GDM1 (cell line): Measurements from ENCODE around the gene RARB.
A peak's percentile ranks its signal among the peaks of the same experiment; 100 is the strongest.

Experiments used
- DNase-seq: peaks from one replicate; lab custom pipeline; 2025; lab: John Stamatoyannopoulos, UW

RARB gene

DNA sequence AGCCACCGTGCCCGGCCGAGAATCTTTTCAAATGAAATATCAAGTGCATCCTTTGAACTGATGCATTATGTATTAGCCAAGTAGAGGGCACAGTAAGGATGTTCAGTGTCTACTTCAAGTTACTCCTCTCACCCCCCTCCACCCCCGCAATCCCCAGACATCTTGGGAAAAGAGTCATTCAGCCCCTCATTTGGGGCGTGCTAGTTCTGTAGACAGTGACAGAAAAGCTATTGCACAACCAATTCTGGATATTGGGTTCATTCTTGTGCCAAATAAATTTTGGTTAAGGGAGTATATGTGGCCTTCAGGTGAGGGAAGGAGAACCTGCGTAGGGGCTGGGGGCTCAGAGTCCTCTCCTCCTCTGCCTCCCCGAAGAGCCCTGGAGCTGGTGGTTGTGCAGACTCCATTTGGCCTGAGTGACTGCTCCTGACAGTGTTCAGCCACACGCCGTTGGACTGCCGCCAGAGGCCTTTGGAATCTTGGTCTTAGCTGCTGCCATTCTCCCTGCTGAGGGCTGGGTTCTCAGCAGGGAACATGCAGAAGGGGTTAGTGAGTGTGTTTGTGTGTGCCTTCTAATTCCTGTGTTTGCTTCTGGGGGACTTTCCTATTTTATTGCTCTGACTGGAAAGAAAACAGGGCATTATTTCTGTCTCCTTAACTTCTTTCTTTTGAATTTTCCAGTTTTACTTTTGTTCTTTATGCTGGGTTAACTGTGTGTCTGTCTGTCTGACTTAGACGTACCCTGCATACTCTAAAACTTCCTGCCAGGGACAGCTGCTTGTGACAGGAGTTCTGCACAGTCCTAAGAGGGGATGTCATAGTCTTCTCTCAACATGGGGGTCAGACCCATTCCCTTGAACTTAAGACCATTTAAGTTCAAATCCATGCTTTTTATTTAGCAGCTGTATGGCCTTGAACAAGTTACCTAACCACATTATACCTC lies 21.0 kb downstream of the RARB start:
- no peak for DNase-seq

DNA sequence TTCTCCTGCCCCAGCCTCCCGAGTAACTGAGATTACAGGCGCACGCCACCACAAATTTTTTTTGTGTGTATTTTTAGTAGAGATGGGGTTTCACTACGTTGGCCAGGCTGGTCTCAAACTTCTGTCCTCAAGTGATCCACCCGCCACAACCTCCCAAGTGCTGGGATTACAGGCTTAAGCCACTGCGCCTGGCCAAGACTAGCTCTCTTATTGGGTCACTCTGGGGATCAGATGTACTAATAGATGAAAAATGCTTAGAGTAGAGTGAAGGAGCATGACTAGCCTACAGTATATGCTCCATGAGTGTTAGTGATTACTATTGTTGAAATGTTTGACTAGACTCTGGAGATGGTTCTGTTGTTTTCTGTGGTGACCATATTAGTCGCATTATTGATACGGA lies 21.8 kb downstream of the RARB start:
- no peak for DNase-seq

DNA sequence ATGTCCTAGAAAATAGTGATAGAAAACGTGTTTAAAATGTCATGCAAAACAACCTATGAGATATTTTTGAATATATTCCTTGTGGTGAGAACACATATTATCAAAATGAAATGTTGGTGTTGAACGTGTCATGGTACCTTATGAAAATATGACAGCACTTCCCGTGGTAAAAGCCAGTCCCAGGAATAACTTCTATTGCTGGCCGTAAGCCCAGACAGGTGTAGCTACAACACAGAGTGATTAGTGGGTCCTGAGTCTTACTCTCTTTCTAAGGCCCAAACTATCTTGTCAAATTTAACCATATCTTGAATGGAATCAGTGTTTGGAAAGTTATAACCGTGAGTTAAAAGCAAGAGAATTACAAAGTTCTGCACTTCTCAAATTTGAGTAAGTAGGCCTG lies 24.1 kb downstream of the RARB start:
- DNase-seq = no peak

DNA sequence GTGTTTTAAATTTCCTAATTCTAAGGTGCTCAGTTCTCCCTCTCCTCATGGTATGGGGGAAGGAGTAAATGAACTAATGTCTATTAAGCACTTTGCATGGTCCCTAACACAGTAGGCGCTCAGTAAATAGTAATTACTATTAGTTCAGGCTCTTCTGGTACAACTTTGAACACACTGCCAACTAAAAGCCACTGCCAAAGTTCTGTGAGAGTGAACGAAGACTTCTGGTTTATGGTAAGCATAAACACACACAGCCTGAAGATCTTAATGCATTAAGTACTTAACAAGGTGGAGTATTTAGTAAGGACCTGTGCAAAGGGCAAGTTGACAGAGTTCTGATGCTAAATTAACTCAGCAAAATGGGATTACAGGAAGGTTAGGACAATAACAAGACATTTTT lies 24.7 kb downstream of the RARB start:
- DNase-seq = no peak

DNA sequence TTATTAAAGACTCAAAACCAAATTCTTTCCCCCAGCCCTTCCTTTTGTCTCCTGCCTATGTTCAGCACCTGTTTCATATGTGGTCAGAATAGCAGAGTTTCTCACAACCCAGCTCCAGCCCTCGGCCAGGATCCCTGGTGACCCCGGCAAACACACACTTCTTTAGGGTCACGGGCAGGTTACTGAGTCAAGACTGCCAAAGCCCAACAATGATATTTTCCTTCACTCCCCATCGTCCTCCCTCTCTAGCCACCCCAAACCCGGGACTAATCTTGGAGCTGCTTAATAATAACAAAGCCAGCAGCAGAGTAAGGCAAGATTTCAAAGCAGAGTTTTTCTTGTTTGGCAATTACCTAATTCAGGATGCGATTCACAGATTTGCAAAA lies 25.5 kb downstream of the RARB start:
- DNase-seq = no peak

DNA sequence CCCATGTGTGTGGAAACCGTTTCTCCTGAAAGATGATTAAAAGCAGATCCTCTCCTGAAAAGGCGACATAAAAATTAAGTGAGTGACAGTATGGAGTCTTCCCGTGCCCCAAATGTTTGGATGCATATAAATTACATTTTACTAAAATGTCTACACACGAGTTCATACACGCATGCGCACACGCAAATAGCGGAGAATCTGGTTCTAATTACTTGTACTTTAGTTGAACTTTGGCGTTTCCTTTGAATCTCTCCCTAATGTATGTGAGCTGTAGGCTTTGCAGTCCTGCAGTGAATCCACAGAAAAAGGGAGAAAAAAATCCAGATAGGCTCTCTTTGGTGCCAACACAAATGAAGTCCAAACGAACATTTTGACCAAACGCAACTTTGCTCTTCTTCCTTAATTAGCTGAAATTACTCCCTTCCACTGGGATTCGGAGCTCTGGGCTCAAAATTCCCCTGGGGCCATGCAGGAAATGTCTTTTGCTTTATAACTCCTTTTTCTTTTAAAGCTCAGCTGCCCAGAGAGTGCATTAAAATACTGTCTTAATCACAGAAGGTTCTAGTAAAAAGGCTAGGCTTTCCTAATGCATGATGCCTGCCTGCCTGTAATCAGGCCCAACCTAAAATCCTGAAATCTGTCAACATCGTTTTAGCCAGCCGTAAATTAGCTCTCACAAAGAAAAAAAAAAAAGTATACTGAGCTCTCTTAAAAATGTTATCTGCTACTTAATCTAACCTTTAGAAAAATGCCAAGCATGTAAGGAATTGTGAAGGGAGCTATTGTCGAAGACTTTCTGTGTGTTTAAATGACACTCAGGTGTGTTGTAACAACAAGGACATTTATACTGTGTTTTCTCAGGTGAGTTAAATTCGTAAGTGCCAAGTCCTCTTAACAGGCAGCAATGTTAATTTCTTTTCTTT lies 26.2 kb downstream of the RARB start:
- no peak for DNase-seq

DNA sequence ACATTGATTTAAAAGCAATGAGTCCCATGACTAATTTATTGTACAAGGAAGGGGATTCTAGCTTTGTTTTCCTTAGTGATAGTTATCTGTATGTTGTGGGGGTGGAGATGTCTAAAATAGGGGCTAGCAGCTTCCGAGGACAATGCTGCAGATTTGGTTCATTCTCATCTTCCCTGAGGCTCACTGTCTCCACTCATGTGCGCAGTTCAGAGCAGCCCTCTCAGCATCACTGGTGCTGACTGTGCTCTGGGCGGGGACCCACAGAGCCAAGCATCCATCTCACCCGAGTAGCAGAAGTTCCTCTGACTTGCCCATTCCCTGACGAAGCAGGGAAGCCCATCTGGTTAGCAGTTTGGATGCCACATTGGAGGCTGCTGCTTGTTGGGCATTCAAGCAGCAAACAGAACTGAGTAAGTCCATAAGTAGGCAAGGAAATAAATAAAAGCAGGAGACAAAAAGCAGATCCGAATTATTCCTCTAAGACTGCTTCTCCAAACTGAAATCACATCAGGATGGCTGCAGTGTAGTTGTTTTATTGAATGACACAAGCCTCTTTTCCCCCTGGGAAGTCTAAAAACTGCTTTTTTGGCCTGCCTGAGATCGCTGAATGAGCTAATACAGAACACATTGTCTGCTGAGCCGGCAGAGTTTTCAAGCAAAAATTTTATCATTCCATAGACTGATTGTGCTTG lies 27.5 kb downstream of the RARB start:
- no peak for DNase-seq

DNA sequence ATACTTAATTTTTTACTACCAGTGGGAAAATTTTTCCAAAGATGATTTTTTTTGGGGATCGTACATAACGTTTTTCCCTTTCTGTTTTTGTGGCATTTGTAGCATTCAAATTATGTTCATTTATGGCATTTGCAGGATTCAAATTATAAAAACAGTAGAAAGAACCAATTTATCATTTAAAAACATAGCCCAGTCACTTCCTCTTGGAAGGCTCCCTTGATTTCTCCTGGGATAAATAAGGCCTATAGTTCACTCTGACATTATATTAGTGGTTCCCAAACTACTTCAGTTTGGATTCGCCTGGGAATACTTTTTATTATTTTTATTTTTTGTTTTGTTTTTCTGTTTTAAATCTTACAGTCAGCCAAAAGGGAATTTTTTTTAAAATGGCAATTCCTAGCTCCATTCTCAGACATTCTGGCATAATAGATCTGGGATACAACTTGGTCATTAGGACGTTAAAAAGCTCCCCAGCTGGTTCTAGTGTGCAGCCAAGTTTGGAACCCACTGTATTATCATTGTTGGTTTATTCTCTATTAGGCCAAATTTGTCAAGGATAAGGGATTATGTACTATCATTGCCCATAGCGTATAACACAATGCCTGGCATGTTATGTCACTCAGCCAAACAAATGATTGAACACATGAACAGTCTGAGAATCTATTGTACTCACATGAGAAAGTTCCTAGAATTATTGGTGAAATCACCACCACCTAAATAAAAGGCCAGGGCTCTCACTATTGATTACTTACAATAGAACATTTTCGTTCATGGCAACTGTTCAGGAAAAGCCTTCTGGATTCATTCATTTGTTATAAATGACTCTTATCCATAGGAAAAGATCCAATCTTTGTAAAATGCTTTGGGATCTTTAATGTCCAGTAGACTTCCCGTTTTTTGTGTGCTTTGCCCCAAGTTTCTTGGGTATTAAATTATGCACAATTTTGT lies 28.9 kb downstream of the RARB start:
- no peak for DNase-seq

DNA sequence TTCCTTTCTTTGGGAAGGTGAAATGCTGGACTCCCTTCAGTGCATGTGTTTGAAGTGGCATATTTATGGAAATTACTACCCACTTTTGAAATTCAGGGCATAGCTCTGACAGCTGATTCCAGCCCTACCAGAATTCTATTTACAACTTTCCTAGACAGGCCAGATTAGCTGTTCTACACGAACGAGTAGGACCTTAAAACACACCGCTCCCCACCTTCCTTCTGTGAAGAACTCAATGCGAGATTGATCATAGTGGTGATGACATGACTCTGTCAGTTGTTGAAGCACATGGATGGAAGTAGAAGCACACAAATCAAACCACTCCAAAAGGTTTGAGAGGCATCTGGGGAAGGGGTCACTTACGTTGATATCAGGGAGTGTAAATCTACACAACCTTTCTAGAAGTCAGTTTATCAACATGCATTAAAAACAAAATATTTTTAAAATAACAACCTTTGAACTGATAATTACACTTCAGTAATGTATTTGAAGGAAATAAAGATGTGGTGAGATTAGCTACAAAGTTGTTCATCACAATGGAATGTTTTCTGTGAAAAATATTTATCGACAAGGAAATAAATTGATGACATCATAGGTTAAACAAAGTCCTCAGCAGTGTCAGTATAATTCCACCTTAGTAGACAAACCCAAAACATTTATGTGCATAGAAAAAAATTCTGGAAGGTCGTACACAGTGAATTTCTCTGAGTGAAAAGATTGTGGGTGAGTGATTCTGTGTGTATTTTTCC lies 29.8 kb downstream of the RARB start:
- DNase-seq = no peak

DNA sequence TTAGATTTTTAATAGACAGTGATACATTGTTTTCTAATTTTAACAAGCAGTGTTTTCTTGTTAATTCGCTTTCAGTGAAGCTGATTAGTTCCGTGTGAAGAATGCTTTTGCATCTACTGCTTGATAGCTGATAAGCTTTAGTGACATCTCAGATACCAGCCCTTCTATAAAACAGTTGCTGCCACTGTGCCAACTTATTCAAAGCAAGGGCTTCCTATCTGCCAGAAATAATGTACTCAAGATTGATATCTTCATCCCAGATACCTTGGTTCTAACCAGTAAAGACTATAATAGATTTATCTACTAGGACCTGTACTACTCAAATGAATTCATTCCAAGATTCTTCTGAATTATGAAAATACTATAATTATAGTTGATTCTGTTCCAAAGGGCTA lies 30.4 kb downstream of the RARB start:
- DNase-seq = no peak

DNA sequence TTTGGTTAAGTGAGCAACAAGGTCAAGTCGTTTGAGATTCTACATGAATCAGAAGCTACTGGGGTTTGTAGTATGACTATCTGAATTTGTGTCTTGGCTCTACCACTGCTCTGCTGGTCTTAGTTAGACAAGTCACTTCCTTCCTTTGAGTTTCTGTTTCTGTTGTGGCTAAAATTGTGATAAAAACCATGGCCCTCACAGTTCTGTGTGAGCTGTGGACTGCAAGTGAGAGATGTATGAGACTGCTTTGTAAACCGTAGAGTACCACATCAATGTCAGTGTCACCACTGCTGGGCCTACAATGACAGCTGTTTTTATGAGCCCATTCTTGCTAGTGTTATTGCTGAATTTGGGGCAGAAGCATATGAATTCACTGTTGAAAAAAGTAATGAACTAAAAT lies 32.7 kb downstream of the RARB start:
- DNase-seq = peak; percentile 31

DNA sequence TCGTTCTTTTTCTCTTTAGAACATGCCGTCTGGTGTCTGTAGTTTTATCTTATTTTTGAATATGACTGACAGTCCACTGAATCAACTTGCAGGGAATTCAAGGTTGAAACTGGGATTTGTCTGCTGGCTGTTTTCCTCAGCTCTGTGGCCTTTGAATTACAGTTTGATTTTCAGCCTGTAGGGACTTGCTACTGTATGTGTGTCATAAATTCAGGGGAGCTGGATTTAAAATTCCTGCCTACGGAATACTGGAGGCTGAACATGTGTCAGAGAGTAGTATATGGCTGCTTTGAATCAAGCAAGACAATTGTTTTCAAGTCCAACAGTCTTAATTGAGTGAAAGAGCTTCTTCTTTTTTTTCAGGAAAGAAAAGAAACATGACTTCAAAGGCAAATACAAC lies 33.9 kb downstream of the RARB start:
- DNase-seq = no peak

DNA sequence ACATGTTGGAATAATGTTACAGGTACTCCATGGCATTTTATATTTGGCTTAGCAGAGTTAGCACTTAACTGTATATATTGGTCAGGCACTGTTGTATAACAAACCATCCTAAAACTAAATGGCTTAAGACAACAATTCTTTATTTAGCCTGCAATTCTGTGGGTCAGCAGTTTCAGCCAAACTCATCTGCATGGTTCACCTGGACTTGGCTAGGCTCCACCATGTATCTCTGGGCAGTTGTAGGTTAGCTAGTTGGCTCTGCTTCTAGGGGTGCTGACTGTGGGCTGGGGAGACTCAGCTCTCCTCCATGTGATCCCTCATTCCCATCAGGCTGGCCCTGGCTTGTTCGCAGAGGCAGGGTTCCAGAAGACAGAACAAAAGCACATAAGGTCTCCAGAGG lies 34.4 kb downstream of the RARB start:
- DNase-seq = no peak

DNA sequence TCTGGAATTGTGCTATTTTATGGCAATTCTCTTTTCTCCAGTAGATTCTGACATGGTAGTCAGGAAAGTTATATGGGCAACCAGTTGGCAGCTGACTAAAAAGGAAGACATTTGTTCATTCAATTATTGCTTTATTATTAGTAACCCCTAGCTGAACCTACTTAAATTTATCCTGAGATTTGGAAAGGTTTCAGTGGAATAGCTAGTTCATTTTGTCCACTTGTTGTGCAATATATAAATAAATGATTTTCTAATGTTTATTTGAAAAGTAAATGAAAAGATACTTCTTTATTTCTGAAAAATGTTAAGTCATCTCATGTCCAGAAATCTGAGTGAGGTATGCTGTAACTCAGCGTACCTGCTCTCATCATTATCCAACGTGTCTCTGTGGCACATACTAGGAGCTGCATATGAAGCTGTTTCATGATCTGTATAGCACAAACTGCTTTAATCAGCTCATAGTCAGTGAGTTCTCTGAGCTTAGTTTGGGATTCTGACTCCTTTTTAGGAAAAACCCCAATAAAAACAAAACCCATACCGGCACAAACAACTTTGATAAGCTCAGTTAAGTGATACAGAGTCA lies 35.9 kb downstream of the RARB start:
- DNase-seq = no peak

DNA sequence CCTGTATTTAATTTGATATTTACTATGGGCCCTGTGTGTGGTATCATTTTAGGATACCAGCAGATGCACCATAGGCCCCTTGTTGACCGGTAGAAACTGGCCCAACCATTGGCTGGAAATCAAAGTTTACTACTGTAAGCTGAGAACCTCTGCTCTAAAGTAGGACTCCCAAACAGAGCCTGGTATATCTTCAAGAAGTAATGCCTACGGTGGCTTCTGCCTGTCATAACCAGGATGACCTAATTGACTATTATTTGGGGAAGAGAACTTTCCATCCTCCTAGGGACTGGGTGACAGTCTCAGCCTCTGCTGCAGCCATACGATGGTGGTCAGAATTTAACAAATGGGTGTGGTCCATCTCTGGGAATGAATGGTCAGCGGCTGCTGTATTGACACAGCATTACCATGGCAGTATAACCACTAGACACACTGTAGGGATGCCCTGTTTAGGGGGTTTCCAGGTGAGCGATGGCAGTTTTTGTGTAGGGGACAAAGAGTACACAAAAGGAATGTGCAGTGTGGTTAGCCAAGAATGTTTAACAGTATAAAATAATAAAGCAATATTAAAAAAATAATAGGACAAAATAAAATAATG lies 37.3 kb downstream of the RARB start:
- no peak for DNase-seq

DNA sequence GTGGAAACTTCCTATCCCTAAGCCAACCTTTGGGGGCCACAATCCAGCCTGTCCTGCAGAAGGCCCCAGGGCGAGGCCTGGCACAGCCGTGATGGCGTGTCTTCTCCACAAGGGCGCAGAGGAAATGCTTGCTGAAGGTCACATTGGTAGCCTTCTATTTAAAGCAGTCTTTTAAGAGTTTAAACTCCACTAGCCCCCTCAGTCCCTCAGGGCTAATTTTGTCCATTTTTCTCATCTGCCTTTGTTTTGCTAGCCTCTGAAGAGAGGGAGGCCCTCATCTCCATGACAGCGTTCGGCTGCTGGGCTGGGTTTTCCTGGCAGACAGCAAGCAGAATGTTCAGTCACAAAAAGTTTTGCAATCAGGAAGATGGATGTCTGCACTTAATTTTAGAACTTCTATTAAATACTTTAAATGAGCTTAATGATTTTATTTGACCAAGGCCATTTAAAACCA lies 40.8 kb downstream of the RARB start:
- no peak for DNase-seq

DNA sequence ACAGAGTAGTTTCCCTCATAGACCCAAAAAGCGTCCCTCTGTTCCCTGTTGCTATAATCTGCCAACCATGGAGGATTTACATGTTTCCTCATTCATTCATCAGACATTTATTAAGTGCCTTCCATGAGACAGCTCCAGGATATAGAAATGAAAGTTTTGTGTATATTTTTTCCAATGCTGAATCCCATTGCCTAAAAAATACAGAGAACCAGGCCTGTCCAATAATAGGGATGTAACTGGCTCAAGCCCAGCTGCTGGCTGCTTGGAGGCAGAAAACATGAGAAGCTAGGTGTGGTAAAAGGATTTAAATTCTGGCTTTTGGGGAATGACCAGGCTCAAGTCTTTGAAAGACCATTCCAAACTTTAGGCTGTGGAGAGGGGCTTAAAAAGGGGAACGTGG lies 41.5 kb downstream of the RARB start:
- DNase-seq = no peak

DNA sequence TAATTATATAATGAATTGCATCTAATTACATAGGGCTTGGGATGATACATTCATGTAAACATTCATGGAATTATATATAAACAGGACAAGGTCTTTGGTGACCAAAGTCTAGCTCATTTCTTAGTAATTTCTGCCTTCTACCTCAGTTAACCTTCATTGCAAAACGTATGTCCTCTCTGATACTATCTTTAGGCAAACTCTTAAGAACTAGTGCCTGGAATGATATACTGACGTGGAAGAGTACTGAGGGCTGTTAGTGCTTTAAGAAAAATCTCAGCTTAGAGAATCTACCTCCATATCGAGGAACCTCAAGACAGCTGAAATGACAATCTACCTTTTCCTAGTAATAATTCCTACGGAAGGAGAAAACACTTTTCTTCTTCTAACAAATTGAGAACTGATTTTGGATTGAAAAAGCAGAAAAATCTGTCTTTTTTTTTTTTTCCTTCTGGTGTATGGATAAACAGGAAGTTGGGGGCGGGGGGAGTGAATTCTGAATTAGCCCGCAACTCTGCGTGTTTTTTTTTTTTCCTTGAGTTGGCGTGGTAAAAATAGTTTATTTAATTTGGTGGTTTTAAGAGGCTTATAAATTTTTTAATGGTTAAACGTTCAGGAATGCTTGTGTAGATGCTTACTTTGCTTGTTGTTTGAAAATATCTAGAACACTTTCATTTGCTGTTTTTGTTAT lies 43.2 kb downstream of the RARB start:
- no peak for DNase-seq

DNA sequence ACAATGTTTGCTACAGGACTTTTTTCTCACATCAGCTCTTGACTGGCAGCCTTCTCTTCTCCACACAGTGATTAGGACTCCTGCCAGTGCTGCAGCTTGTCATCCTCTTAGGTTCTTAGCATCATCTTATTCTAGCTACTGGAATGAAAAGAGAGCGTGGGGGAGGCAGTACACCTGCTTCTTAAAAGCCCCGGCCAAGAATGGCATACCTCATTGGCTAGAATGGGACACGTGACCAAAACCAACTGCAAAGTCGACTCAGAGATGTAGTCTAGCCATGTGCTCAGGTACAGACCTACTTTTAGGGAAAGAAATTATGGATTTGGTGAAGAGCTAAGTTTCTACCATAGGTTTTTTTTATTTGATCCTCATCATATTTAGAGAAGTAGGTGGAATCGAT lies 44.1 kb downstream of the RARB start:
- DNase-seq = no peak
